Endodermal cell (in vitro differentiated cells): ENCODE data around the gene LYSMD3. TPM values are rescaled to one million over a fixed set of nuclear protein-coding genes. Genes with fewer than 3 reads are reported as not detected.

Experiments
- DNase-seq: peaks from one replicate; pipeline ENCODE4 v3.0.0-alpha.2; 2017
- H3K27ac ChIP-seq: 2 replicates; pipeline ENCODE4 v1.5.1; 2013; ENCODE audit warnings: mild to moderate bottlenecking, low read depth, low read length, moderate library complexity
- H3K27me3 ChIP-seq: 2 replicates; pipeline ENCODE4 v1.6.1; 2013; ENCODE audit warnings: mild to moderate bottlenecking, low read length, moderate library complexity; ENCODE audit not compliant: insufficient read depth, control insufficient read depth, poor library complexity, severe bottlenecking
- H3K36me3 ChIP-seq: 2 replicates; pipeline ENCODE4 v1.7.0; 2013; ENCODE audit warnings: mild to moderate bottlenecking, low read length, moderate library complexity; ENCODE audit not compliant: control insufficient read depth, insufficient read depth
- H3K4me1 ChIP-seq: one replicate; pipeline ENCODE4 v1.7.0; 2013; ENCODE audit warnings: low read length; ENCODE audit not compliant: control insufficient read depth, insufficient read depth
- H3K4me3 ChIP-seq: 2 replicates; pipeline ENCODE4 v1.5.1; 2013; ENCODE audit warnings: mild to moderate bottlenecking, low read length, moderate library complexity
- H3K9ac ChIP-seq: 2 replicates; pipeline ENCODE4 v1.6.1; 2013; ENCODE audit warnings: mild to moderate bottlenecking, low read length, moderate library complexity; ENCODE audit not compliant: poor library complexity, severe bottlenecking; ENCODE audit errors: extremely low read depth
- H3K9me3 ChIP-seq: 2 replicates; pipeline ENCODE4 v1.6.1; 2013; ENCODE audit warnings: mild to moderate bottlenecking, low read length, moderate library complexity; ENCODE audit not compliant: control insufficient read depth
- H3K27ac Mint-ChIP-seq: 2 replicates; pipeline ENCODE4 v1.8.0; 2020; ENCODE audit warnings: mixed read lengths
- H3K27me3 Mint-ChIP-seq: 2 replicates; pipeline ENCODE4 v1.8.0; 2021; ENCODE audit warnings: mild to moderate bottlenecking, mixed read lengths; ENCODE audit not compliant: insufficient read depth
- H3K36me3 Mint-ChIP-seq: 2 replicates; pipeline ENCODE4 v1.8.0; 2020; ENCODE audit warnings: low read depth, mixed read lengths
- H3K4me1 Mint-ChIP-seq: 2 replicates; pipeline ENCODE4 v1.8.0; 2020; ENCODE audit warnings: mixed read lengths
- H3K4me3 Mint-ChIP-seq: 2 replicates; pipeline ENCODE4 v1.8.0; 2020; ENCODE audit warnings: mild to moderate bottlenecking, moderate library complexity, mixed read lengths
- H3K9me3 Mint-ChIP-seq: 2 replicates; pipeline ENCODE4 v1.8.0; 2020; ENCODE audit warnings: mild to moderate bottlenecking, mixed read lengths
- CTCF ChIP-seq: fragments of 200-600 bp; sonication (generic); conservative IDR thresholded peaks from 2 replicates; pipeline ENCODE4 v1.5.0; 2021; ENCODE audit warnings: antibody characterized with exemption, mild to moderate bottlenecking
- WGBS, 2 experiments: methylation state at CpG; one replicate each; pipeline versions ENCODE4 v1.1.5 to v1.1.7; 2013; ENCODE audit warnings: missing lambda C conversion rate in 2 of 2, mixed read lengths in 1 of 2; ENCODE audit not compliant: insufficient coverage in 1 of 2, insufficient read length in 1 of 2; 5-methylcytosine and 5-hydroxymethylcytosine counted together
- total RNA-seq, 2 donors: library from RNA; stranded (reverse); fragmentation: NEBNext Ultra II Directional in 1 of 2; extraction: Animal tissue kit (Norgen Biotek cat#: 25700) in 1 of 2; gene quantifications; 2 replicates in 1 of 2; 3 replicates in 1 of 2; pipeline ENCODE4 v1.2.1, GENCODE V29; 2021

LYSMD3 gene
- total RNA-seq, 2 donors from 2014 or later: 18.2 to 18.7 TPM

- H3K4me3 ChIP-seq: no peak overlapping the region
- H3K9ac ChIP-seq: no peak overlapping the region
- DNase-seq: no peak
- H3K27ac Mint-ChIP-seq: no peak overlapping the region
- no peak overlapping the region for H3K4me3 Mint-ChIP-seq
- H3K9me3 ChIP-seq: no peaks in the 10 kb centered on the region
- no peak for TF ChIP-seq CTCF
- H3K27ac ChIP-seq: no peak overlapping the region
- no peaks in the 10 kb centered on the region for H3K4me1 ChIP-seq
- H3K9me3 Mint-ChIP-seq: peaks cover 5% of the 10 kb centered on the region
- 91% methylated on average over 2 of the region's 2 CpGs; no CpG with 5 or more reads in 1 of the 2 experiments for WGBS, 2 experiments
- H3K36me3 Mint-ChIP-seq: no peaks in the 10 kb centered on the region
- no peaks in the 10 kb centered on the region for H3K27me3 Mint-ChIP-seq
- no peaks in the 10 kb centered on the region for H3K27me3 ChIP-seq
- H3K4me1 Mint-ChIP-seq: peaks cover 31% of the 10 kb centered on the region
- H3K36me3 ChIP-seq: no peaks in the 10 kb centered on the region
Observed at GRCh38 chr5:90545511-90545910, 16.1 kb upstream of the LYSMD3 start.

GRCh38 chr5:90542827-90543519, 13.6 kb upstream of the LYSMD3 start:
- Histone ChIP-seq H3K27ac (no peak overlapping the region), H3K4me3 (no peak overlapping the region), H3K4me1 (no peaks in the 10 kb centered on the region), H3K27me3 (no peaks in the 10 kb centered on the region), H3K9me3 (no peaks in the 10 kb centered on the region), H3K36me3 (no peaks in the 10 kb centered on the region), H3K9ac (no peak overlapping the region)
- peak overlapping the region; percentile 2 for H3K27ac Mint-ChIP-seq
- peaks cover 27% of the 10 kb centered on the region for H3K4me1 Mint-ChIP-seq
- H3K36me3 Mint-ChIP-seq: no peaks in the 10 kb centered on the region
- H3K9me3 Mint-ChIP-seq: peaks cover 2% of the 10 kb centered on the region
- no peak overlapping the region for H3K4me3 Mint-ChIP-seq
- no peak for DNase-seq
- WGBS, 2 experiments: 69 to 86% methylated on average over 1 to 4 of the region's 4 CpGs
- H3K27me3 Mint-ChIP-seq: no peaks in the 10 kb centered on the region
- TF ChIP-seq CTCF: no peak

GRCh38 chr5:90534922-90535321, 5.5 kb upstream of the LYSMD3 start:
- H3K36me3 ChIP-seq: no peaks in the 10 kb centered on the region
- DNase-seq: no peak
- Mint-ChIP-seq H3K4me1 (peaks cover 12% of the 10 kb centered on the region), H3K4me3 (no peak overlapping the region), H3K27me3 (no peaks in the 10 kb centered on the region), H3K9me3 (no peaks in the 10 kb centered on the region), H3K36me3 (no peaks in the 10 kb centered on the region), H3K27ac (no peak overlapping the region)
- TF ChIP-seq CTCF: no peak
- no peak overlapping the region for H3K27ac ChIP-seq
- WGBS, 2 experiments: 90 to 94% methylated on average over 3 of the region's 3 CpGs
- no peaks in the 10 kb centered on the region for H3K27me3 ChIP-seq
- H3K4me3 ChIP-seq: no peak overlapping the region
- peaks cover 2% of the 10 kb centered on the region for H3K4me1 ChIP-seq
- no peaks in the 10 kb centered on the region for H3K9me3 ChIP-seq
- no peak overlapping the region for H3K9ac ChIP-seq
